ENCODE results near the gene TICRR.

Gene TICRR, protein sequence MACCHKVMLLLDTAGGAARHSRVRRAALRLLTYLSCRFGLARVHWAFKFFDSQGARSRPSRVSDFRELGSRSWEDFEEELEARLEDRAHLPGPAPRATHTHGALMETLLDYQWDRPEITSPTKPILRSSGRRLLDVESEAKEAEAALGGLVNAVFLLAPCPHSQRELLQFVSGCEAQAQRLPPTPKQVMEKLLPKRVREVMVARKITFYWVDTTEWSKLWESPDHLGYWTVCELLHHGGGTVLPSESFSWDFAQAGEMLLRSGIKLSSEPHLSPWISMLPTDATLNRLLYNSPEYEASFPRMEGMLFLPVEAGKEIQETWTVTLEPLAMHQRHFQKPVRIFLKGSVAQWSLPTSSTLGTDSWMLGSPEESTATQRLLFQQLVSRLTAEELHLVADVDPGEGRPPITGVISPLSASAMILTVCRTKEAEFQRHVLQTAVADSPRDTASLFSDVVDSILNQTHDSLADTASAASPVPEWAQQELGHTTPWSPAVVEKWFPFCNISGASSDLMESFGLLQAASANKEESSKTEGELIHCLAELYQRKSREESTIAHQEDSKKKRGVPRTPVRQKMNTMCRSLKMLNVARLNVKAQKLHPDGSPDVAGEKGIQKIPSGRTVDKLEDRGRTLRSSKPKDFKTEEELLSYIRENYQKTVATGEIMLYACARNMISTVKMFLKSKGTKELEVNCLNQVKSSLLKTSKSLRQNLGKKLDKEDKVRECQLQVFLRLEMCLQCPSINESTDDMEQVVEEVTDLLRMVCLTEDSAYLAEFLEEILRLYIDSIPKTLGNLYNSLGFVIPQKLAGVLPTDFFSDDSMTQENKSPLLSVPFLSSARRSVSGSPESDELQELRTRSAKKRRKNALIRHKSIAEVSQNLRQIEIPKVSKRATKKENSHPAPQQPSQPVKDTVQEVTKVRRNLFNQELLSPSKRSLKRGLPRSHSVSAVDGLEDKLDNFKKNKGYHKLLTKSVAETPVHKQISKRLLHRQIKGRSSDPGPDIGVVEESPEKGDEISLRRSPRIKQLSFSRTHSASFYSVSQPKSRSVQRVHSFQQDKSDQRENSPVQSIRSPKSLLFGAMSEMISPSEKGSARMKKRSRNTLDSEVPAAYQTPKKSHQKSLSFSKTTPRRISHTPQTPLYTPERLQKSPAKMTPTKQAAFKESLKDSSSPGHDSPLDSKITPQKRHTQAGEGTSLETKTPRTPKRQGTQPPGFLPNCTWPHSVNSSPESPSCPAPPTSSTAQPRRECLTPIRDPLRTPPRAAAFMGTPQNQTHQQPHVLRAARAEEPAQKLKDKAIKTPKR (N-terminal part only)

DNA sequence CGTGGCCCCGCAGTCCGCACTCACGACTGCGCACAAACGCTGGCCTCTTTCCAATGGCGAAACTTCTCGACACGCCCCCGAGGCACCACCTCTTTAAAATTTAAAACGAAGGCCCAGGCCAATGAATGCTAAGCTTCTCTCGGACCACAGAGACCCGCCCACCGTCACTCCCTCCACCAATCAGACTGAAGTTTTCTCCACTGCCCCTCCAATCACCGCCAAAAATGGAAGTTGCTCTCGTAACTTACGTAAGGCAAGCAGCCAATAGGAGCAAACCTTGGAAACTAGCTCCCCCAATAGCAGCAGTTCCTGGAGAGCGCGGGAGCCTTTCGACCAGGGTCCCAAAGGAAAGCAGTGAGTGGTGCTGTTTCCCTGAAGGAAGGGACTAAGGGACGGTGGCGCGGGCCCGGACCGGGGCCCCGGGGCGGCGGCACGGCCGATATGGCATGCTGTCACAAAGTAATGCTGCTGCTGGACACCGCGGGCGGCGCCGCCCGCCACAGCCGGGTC, at the start of gene TICRR:
TICRR (plus strand) TSS at position 324 of the 510 bp plus-strand sequence; CDS start at position 442, 118 bp downstream.
- no peak within 1 kb of the TSS for H3K27ac Mint-ChIP-seq (ENCODE audit: low read depth)

DNA sequence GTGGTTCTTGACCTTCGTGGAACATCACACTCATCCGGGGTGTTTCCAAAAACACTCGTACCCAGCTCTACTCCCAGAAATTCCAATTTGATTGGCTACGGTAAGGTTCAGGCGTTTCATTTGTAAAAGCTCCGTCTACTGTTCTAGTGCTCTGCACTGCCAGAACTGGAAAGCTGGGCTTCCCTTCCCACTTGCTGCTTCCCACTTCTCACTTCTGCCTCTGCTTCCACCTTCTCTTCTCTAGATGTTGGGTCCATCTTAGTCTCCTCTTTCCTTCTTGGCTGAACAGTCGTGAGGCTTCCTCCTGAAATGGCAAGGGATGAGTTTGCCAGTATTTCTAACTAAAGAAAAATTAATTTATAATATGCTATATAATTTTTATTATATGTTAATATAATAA, 49.1 kb upstream of the TICRR start:
- Mint-ChIP-seq H3K36me3 (ENCODE audit: insufficient read depth) (no peaks in the 10 kb centered on the region), H3K4me1 (no peaks in the 10 kb centered on the region), H3K4me3 (no peak overlapping the region), H3K27me3 (peaks cover 9% of the 10 kb centered on the region), H3K9me3 (no peaks in the 10 kb centered on the region), H3K27ac (ENCODE audit: low read depth) (no peak overlapping the region)
- no peak for DNase-seq (ENCODE audit: low spot score in 2 of 2)
- no peak for ATAC-seq (replicated peaks; ENCODE audit: extremely low read depth, poor library complexity, severe bottlenecking)

More for the DNA sequence above, at the start of gene TICRR:
- Mint-ChIP-seq H3K27me3 (peaks cover 13% of the 10 kb centered on the region), H3K9me3 (no peaks in the 10 kb centered on the region), H3K4me3 (peak within 1 kb of the TSS; percentile 68), H3K36me3 (ENCODE audit: insufficient read depth) (peaks cover 6% of the 10 kb centered on the region), H3K4me1 (peaks cover 10% of the 10 kb centered on the region)
- DNase-seq (ENCODE audit: low spot score in 2 of 2) (peak; percentile 85 to 96), ATAC-seq (replicated peaks; ENCODE audit: extremely low read depth, poor library complexity, severe bottlenecking) (peak; percentile 99)

DNA sequence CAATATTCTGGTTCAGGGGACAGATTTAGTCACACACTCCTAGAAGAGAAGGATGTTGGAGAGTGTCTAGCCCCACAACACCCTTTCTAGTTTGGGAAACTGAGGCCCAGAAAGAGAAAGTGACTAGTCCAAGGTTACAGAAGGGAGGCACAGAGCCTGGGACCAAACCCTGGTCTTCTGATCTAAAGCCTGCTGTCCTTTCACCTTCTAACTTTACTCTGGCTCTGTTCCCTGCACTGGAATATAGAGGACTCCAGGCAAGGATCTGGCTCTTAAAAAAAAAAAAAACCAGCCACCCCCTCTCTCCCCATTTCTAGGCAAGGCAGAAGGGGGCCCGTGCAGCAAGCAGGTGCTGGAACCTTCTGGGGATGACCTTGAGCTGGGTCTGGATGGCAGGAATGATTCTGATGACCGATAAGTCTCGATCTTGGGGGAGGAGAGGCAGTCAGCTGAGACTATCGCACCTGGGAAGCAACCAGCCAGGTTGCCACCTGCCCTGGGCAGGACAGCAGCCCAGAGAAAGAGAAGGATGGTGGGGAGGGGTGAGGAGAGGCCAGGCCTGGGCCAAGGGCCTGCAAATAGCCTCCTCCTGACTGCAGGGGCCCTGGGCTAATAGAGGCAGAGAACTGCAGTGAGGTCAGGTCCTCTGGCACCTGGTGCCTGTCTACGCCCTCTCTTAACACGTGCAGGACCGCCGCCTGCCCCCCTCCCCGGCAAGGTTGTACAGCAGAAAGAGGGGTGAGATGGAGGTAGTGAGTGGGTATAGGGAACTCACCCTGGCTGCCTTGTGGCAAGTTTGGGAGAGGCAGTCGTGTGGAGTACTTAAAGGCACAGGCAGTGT, 48.4 kb upstream of the TICRR start:
- H3K27me3 Mint-ChIP-seq: peaks cover 9% of the 10 kb centered on the region
- no peak overlapping the region for H3K27ac Mint-ChIP-seq (ENCODE audit: low read depth)
- no peaks in the 10 kb centered on the region for H3K9me3 Mint-ChIP-seq
- DNase-seq (ENCODE audit: low spot score in 2 of 2): no peak
- no peak overlapping the region for H3K4me3 Mint-ChIP-seq
- ATAC-seq (replicated peaks; ENCODE audit: extremely low read depth, poor library complexity, severe bottlenecking): no peak
- H3K4me1 Mint-ChIP-seq: no peaks in the 10 kb centered on the region
- no peaks in the 10 kb centered on the region for H3K36me3 Mint-ChIP-seq (ENCODE audit: insufficient read depth)

DNA sequence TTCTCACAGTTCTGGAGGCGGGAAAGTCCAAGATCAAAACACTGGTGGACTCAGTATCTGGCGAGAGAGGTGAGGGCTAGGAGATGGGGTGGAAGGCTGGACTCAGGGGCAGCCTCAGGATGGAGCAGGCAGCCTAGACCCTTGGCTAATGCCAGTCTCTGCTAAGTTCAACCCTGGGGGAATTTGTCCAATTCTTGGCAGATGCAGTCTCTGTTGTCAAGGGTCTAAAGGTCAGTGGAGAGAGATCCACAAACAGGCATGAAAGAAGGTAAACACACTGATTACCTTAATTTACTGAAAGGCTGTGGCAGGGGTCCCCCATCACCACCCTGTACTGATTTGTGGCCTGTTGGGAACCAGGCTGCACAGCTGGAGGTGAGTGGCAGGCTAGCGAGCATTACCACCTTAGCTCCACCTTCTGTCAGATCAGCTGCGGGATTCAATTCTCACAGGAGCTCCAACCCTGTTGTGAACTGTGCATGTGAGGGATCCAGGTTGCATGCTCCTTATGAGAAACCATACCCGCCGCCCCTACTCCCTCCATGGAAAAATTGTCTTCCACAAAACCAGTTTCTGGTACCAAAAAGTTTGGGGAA, 46.4 kb upstream of the TICRR start:
- ATAC-seq (replicated peaks; ENCODE audit: extremely low read depth, poor library complexity, severe bottlenecking) (no peak), DNase-seq (ENCODE audit: low spot score in 2 of 2) (no peak)
- H3K27ac Mint-ChIP-seq (ENCODE audit: low read depth): no peak overlapping the region
- H3K27me3 Mint-ChIP-seq: no peaks in the 10 kb centered on the region
- H3K36me3 Mint-ChIP-seq (ENCODE audit: insufficient read depth): no peaks in the 10 kb centered on the region
- H3K9me3 Mint-ChIP-seq: peaks cover under 1% of the 10 kb centered on the region
- no peaks in the 10 kb centered on the region for H3K4me1 Mint-ChIP-seq
- no peak overlapping the region for H3K4me3 Mint-ChIP-seq

DNA sequence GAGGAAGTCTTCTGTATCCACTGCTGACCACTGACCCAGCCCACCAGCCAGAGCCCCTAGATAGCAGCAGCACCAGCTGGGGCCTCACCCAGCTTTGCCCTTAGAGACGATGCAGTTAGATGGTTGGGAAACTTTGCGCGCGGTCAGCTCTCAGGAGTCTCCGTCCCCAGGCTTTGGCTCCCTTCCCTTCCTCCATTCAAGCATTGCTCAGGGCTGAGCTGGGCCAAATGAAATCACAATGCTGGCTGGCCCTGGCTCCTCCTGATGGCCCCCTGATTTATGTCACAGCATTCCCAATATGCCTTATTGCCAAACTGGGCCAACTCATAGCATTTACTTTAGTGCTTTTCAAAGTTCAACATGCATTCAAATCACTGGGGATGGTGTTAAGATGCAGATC, 44.3 kb upstream of the TICRR start:
- Mint-ChIP-seq H3K27ac (ENCODE audit: low read depth) (no peak overlapping the region), H3K4me3 (no peak overlapping the region), H3K36me3 (ENCODE audit: insufficient read depth) (no peaks in the 10 kb centered on the region), H3K9me3 (peaks cover 4% of the 10 kb centered on the region), H3K27me3 (peaks cover 11% of the 10 kb centered on the region), H3K4me1 (no peaks in the 10 kb centered on the region)
- ATAC-seq (replicated peaks; ENCODE audit: extremely low read depth, poor library complexity, severe bottlenecking) (no peak), DNase-seq (ENCODE audit: low spot score in 2 of 2) (no peak)

DNA sequence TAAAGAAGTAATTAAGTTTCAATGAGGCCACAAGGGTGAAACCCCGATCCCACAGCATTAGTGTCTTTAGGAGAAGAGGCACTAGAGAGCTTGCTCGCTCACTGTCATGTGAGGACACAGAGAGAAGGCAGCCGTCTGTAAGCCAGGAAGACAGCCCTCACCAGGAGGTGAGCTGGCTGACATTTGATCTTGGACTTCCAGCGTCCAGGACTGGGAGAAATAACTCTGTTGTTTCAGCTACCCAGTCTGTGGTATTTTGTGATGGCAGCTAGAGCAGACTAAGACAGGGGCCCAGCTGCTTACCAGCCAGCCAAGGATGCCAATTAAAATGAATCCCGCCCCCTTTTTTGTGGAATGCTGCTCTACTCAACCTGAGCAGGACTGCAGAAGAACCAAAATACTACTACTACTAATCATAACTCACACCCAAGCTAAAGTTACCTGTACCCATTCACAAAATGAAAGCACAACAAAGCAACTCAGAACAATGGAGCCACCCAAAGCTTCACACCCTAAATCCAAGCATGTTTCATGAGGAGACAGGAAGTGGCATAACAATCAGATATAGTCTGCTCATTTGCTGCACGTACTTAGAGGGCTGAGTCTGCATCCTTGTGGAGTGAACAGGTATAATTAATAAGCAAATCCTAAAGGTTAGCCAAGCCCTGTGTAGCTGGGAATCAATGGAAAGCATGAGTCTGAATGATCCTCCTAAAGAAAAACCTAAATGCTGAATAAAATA, 43.3 kb upstream of the TICRR start:
- H3K4me3 Mint-ChIP-seq: no peak overlapping the region
- ATAC-seq (replicated peaks; ENCODE audit: extremely low read depth, poor library complexity, severe bottlenecking): no peak

DNA sequence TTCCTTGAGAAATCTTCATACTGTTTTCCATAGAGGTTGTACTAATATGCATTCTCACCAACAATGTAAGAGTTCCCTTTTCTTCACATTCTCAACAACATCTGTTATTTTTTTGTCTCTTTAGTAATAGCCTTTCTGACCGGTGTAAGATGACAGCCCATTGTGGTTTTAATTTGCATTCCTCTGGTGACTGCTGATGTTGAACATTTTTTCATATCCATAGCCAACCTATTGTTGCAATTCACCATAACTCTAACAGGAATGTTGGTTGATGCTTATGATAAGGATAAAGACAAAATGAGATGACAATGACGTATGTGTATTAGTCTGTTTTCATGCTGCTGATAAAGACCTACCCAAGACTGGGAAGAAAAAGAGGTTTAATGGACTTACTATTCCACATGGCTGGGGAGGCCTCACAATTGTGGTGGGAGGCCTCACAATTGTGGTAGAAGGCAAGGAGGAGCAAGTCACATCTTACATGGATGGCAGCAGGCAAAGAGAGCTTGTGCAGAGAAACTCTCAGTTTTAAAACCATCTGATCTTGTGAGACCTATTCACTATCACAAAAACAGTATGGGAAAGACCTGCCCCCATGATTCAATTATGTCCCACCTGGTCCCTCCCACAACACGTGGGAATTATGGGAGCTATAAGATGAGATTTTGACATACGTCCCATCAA, 41.3 kb upstream of the TICRR start:
- peaks cover 30% of the 10 kb centered on the region for H3K27me3 Mint-ChIP-seq
- H3K27ac Mint-ChIP-seq (ENCODE audit: low read depth): no peak overlapping the region
- DNase-seq (ENCODE audit: low spot score in 2 of 2) (no peak), ATAC-seq (replicated peaks; ENCODE audit: extremely low read depth, poor library complexity, severe bottlenecking) (no peak)
- H3K4me1 Mint-ChIP-seq: no peaks in the 10 kb centered on the region
- no peaks in the 10 kb centered on the region for H3K36me3 Mint-ChIP-seq (ENCODE audit: insufficient read depth)
- peaks cover 12% of the 10 kb centered on the region for H3K9me3 Mint-ChIP-seq
- H3K4me3 Mint-ChIP-seq: no peak overlapping the region

More for the DNA sequence above, 43.3 kb upstream of the TICRR start:
- Mint-ChIP-seq H3K4me1 (no peaks in the 10 kb centered on the region), H3K27ac (ENCODE audit: low read depth) (no peak overlapping the region), H3K9me3 (peaks cover 4% of the 10 kb centered on the region), H3K27me3 (peaks cover 15% of the 10 kb centered on the region), H3K36me3 (ENCODE audit: insufficient read depth) (no peaks in the 10 kb centered on the region)
- no peak for DNase-seq (ENCODE audit: low spot score in 2 of 2)

DNA sequence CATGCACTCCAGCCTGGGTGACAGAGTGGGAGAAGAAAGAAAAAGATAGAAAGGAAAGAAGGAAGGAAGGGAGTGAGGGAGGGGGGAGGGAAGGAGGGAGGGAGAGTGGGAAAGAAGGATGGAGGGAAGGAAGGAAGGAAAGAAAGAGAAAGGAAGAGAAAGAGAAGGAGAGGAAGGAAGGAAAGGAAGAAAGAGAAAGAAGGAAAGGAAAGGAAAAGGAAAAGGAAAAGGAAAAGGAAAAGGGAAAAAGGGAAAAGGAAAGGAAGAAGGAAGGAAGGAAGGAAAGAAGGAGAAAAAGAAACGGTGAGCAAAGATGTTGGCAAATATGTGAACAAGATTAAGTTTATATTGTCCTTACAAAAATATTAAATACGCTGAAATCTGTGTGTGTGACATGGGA, 36.2 kb upstream of the TICRR start:
- no peaks in the 10 kb centered on the region for H3K4me1 Mint-ChIP-seq
- H3K27me3 Mint-ChIP-seq: peaks cover 71% of the 10 kb centered on the region
- H3K9me3 Mint-ChIP-seq: peaks cover 10% of the 10 kb centered on the region
- H3K27ac Mint-ChIP-seq (ENCODE audit: low read depth): no peak overlapping the region
- no peaks in the 10 kb centered on the region for H3K36me3 Mint-ChIP-seq (ENCODE audit: insufficient read depth)
- ATAC-seq (replicated peaks; ENCODE audit: extremely low read depth, poor library complexity, severe bottlenecking): no peak
- H3K4me3 Mint-ChIP-seq: no peak overlapping the region
- DNase-seq (ENCODE audit: low spot score in 2 of 2): no peak

DNA sequence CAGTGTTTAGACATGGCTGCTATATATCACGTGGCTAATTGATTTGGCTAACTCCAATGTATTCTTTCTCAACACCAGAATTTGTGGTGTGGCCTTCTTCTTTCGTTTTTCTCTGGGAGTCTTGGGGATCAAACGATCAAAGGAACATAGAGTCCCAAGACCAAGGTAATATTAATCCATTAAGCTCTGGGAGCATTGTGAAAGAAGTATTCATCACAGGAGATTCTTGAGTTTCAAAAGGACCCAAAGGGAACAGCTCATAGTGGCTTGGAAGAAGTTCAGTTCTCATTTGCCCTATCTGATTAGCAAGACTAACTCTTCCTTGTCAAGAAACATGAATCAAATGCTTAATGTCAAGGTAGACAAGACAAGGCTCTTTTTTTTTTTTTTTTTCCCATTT, 32.9 kb upstream of the TICRR start:
- Mint-ChIP-seq H3K27ac (ENCODE audit: low read depth) (no peak overlapping the region), H3K9me3 (peaks cover 8% of the 10 kb centered on the region), H3K4me3 (no peak overlapping the region), H3K4me1 (no peaks in the 10 kb centered on the region), H3K36me3 (ENCODE audit: insufficient read depth) (no peaks in the 10 kb centered on the region), H3K27me3 (peaks cover 75% of the 10 kb centered on the region)
- DNase-seq (ENCODE audit: low spot score in 2 of 2) (no peak), ATAC-seq (replicated peaks; ENCODE audit: extremely low read depth, poor library complexity, severe bottlenecking) (no peak)

DNA sequence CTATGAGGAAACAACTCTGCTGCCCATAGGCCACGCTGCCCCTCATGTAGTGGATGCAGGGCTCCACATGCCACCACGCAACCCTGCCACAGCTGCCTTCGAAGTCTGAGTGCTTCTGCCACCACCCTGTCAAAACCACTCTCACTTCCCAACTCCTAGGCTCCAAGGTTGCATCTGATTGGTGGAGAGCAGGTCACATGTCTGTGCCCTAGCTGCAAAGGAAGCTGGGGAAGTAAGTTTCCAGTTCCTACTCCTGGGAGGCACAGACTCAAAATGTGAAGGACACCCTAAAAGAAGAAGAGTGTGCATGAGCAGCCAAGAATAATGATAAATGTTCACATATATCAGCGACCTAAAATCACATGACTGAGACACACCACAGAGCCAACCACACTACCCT, 31.9 kb upstream of the TICRR start:
- no peak overlapping the region for H3K4me3 Mint-ChIP-seq
- no peak for ATAC-seq (replicated peaks; ENCODE audit: extremely low read depth, poor library complexity, severe bottlenecking)
- H3K9me3 Mint-ChIP-seq: no peaks in the 10 kb centered on the region
- no peaks in the 10 kb centered on the region for H3K36me3 Mint-ChIP-seq (ENCODE audit: insufficient read depth)
- peaks cover 67% of the 10 kb centered on the region for H3K27me3 Mint-ChIP-seq
- H3K4me1 Mint-ChIP-seq: no peaks in the 10 kb centered on the region
- no peak for DNase-seq (ENCODE audit: low spot score in 2 of 2)
- H3K27ac Mint-ChIP-seq (ENCODE audit: low read depth): no peak overlapping the region
